Measurements from ENCODE around the gene ELFN2. TPM values are rescaled to one million over a fixed set of nuclear protein-coding genes. Genes with fewer than 3 reads are reported as not detected.

ELFN2 gene
- polyA plus RNA-seq, 4 donors, result 0.07 to 0.16 TPM; not detected in 2

DNA sequence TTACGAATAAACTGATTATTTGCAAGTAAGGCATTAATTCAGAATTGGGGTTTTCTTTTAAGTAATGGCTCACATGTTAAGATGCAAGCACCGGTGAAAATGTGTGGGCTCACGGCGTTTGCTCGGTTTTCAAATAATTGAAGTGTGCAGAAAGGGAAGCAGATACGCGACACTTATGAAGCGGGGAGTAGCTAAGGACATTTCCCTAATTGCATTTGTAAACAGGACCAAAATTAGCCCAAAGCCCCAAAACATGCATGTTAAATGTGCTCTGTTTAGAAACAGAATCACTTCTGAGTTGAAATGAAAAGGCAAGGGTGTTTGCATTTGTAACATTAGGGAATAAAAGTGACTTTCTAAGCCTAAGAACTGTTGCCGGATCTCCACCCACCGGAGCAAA lies 61.3 kb downstream of the ELFN2 start:
- Histone ChIP-seq H3K27ac (ENCODE audit: low read depth in 1 of 3, low read length in 2 of 3) (no peak overlapping the region), H3K4me3 (ENCODE audit: low read depth in 1 of 3, low read length in 3 of 3) (no peak overlapping the region), H3K27me3 (ENCODE audit: control insufficient read depth in 3 of 3, insufficient read depth in 3 of 3, low read length in 3 of 3) (no peaks in the 10 kb centered on the region), H3K9me3 (ENCODE audit: control insufficient read depth in 2 of 2, insufficient read depth in 1 of 2, low read depth in 1 of 2, low read length in 1 of 2) (no peaks in the 10 kb centered on the region), H3K4me1 (ENCODE audit: control insufficient read depth in 3 of 3, insufficient read depth in 2 of 3, low read depth in 1 of 3, low read length in 2 of 3) (no peaks in the 10 kb centered on the region), H3K36me3 (ENCODE audit: control insufficient read depth in 3 of 3, insufficient read depth in 2 of 3, low read depth in 1 of 3, low read length in 3 of 3) (no peaks in the 10 kb centered on the region)
- DNase-seq, result no peak
- 84 to 93% (median 89%) methylated on average over 10 of the region's 10 CpGs for WGBS, 3 donors
- no peak for FAIRE-seq

- WGBS, 3 donors, result 76 to 91% (median 83%) methylated on average over 15 of the region's 15 CpGs
- H3K4me3 ChIP-seq (ENCODE audit: low read depth in 1 of 3, low read length in 3 of 3), result no peak overlapping the region
- H3K27ac ChIP-seq (ENCODE audit: low read depth in 1 of 3, low read length in 2 of 3), result no peak overlapping the region
- H3K9me3 ChIP-seq (ENCODE audit: control insufficient read depth in 2 of 2, insufficient read depth in 1 of 2, low read depth in 1 of 2, low read length in 1 of 2), result no peaks in the 10 kb centered on the region
- no peaks in the 10 kb centered on the region for H3K36me3 ChIP-seq (ENCODE audit: control insufficient read depth in 3 of 3, insufficient read depth in 2 of 3, low read depth in 1 of 3, low read length in 3 of 3)
- DNase-seq (no peak), FAIRE-seq (no peak)
- H3K4me1 ChIP-seq (ENCODE audit: control insufficient read depth in 3 of 3, insufficient read depth in 2 of 3, low read depth in 1 of 3, low read length in 2 of 3), result no peaks in the 10 kb centered on the region
- H3K27me3 ChIP-seq (ENCODE audit: control insufficient read depth in 3 of 3, insufficient read depth in 3 of 3, low read length in 3 of 3), result no peaks in the 10 kb centered on the region
These were observed 63.9 kb downstream of the ELFN2 start for GRCh38 chr22:37363261-37363992.

- no peaks in the 10 kb centered on the region for H3K9me3 ChIP-seq (ENCODE audit: control insufficient read depth in 2 of 2, insufficient read depth in 1 of 2, low read depth in 1 of 2, low read length in 1 of 2)
- H3K27ac ChIP-seq (ENCODE audit: low read depth in 1 of 3, low read length in 2 of 3), result no peak overlapping the region
- DNase-seq (no peak), FAIRE-seq (no peak)
- no peaks in the 10 kb centered on the region for H3K27me3 ChIP-seq (ENCODE audit: control insufficient read depth in 3 of 3, insufficient read depth in 3 of 3, low read length in 3 of 3)
- 57 to 75% (median 66%) methylated on average over 3 of the region's 3 CpGs for WGBS, 3 donors
- no peaks in the 10 kb centered on the region for H3K4me1 ChIP-seq (ENCODE audit: control insufficient read depth in 3 of 3, insufficient read depth in 2 of 3, low read depth in 1 of 3, low read length in 2 of 3)
- no peak overlapping the region for H3K4me3 ChIP-seq (ENCODE audit: low read depth in 1 of 3, low read length in 3 of 3)
- no peaks in the 10 kb centered on the region for H3K36me3 ChIP-seq (ENCODE audit: control insufficient read depth in 3 of 3, insufficient read depth in 2 of 3, low read depth in 1 of 3, low read length in 3 of 3)
These were observed 64.7 kb downstream of the ELFN2 start for GRCh38 chr22:37362621-37363020.

DNA sequence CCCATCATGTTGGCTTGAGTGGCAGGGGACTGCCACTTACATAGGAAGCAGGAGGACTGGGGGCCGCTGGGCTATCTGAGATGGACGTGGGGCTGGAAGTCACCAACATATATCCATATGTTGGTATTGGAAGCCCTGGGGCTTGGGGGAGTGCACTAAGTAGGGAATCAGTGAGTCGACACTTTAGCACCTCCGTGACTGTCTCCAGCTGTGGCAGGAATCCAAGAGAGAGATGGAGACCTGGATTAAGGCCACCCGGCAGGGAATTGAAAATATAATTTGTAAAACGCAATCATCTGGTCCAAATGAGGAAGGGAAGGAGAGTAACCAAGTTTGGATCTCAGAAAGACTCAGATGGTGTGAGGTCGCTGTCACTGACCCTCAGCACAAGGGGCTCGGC lies 68.4 kb downstream of the ELFN2 start:
- Histone ChIP-seq H3K4me3 (ENCODE audit: low read depth in 1 of 3, low read length in 3 of 3) (no peak overlapping the region), H3K36me3 (ENCODE audit: control insufficient read depth in 3 of 3, insufficient read depth in 2 of 3, low read depth in 1 of 3, low read length in 3 of 3) (no peaks in the 10 kb centered on the region), H3K9me3 (ENCODE audit: control insufficient read depth in 2 of 2, insufficient read depth in 1 of 2, low read depth in 1 of 2, low read length in 1 of 2) (peaks cover 0 to 3% of the 10 kb centered on the region in 2 donors), H3K4me1 (ENCODE audit: control insufficient read depth in 3 of 3, insufficient read depth in 2 of 3, low read depth in 1 of 3, low read length in 2 of 3) (peaks cover 0 to 3% (median 0%) of the 10 kb centered on the region in 3 donors), H3K27me3 (ENCODE audit: control insufficient read depth in 3 of 3, insufficient read depth in 3 of 3, low read length in 3 of 3) (no peaks in the 10 kb centered on the region), H3K27ac (ENCODE audit: low read depth in 1 of 3, low read length in 2 of 3) (no peak overlapping the region)
- no peak for DNase-seq
- WGBS, 3 donors, result 68 to 79% (median 71%) methylated on average over 8 of the region's 8 CpGs
- no peak for FAIRE-seq

- WGBS, 3 donors, result 86 to 88% (median 87%) methylated on average over 11 of the region's 11 CpGs
- peaks cover 0 to 3% of the 10 kb centered on the region in 2 donors for H3K9me3 ChIP-seq (ENCODE audit: control insufficient read depth in 2 of 2, insufficient read depth in 1 of 2, low read depth in 1 of 2, low read length in 1 of 2)
- FAIRE-seq (no peak), DNase-seq (no peak)
- no peak overlapping the region for H3K27ac ChIP-seq (ENCODE audit: low read depth in 1 of 3, low read length in 2 of 3)
- H3K4me3 ChIP-seq (ENCODE audit: low read depth in 1 of 3, low read length in 3 of 3), result no peak overlapping the region
- H3K27me3 ChIP-seq (ENCODE audit: control insufficient read depth in 3 of 3, insufficient read depth in 3 of 3, low read length in 3 of 3), result no peaks in the 10 kb centered on the region
- no peaks in the 10 kb centered on the region for H3K36me3 ChIP-seq (ENCODE audit: control insufficient read depth in 3 of 3, insufficient read depth in 2 of 3, low read depth in 1 of 3, low read length in 3 of 3)
- H3K4me1 ChIP-seq (ENCODE audit: control insufficient read depth in 3 of 3, insufficient read depth in 2 of 3, low read depth in 1 of 3, low read length in 2 of 3), result peaks cover 0 to 3% (median 0%) of the 10 kb centered on the region in 3 donors
These were observed 68.9 kb downstream of the ELFN2 start for GRCh38 chr22:37358386-37358785.

GRCh38 chr22:37357446-37358075 lies 69.7 kb downstream of the ELFN2 start:
- Histone ChIP-seq H3K27me3 (ENCODE audit: control insufficient read depth in 3 of 3, insufficient read depth in 3 of 3, low read length in 3 of 3) (no peaks in the 10 kb centered on the region), H3K4me1 (ENCODE audit: control insufficient read depth in 3 of 3, insufficient read depth in 2 of 3, low read depth in 1 of 3, low read length in 2 of 3) (peaks cover 0 to 3% (median 0%) of the 10 kb centered on the region in 3 donors), H3K4me3 (ENCODE audit: low read depth in 1 of 3, low read length in 3 of 3) (no peak overlapping the region), H3K36me3 (ENCODE audit: control insufficient read depth in 3 of 3, insufficient read depth in 2 of 3, low read depth in 1 of 3, low read length in 3 of 3) (no peaks in the 10 kb centered on the region), H3K9me3 (ENCODE audit: control insufficient read depth in 2 of 2, insufficient read depth in 1 of 2, low read depth in 1 of 2, low read length in 1 of 2) (peaks cover 0 to 3% of the 10 kb centered on the region in 2 donors), H3K27ac (ENCODE audit: low read depth in 1 of 3, low read length in 2 of 3) (no peak overlapping the region)
- no peak for DNase-seq
- no peak for FAIRE-seq
- WGBS, 3 donors, result 85 to 89% (median 85%) methylated on average over 10 of the region's 10 CpGs

DNA sequence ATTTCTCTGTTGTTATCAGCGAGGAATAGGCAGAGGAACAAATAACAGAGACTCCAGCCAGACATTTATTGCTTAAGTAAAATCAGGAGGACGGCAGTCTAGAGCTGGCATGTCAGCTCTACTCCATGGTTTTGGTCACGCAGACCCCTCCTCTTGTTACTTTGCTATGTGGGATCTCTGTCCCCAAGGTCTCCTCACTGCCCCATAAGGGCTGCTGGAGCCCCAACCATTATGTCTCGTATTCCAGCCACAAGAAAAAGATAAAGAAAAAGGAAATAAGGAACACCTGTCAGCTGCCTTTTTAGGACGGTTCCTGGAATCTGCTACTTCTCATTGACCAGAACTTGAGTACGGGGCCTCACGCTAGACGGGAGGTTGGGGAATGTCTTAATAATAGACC lies 70.4 kb downstream of the ELFN2 start:
- Histone ChIP-seq H3K27ac (ENCODE audit: low read depth in 1 of 3, low read length in 2 of 3) (no peak overlapping the region), H3K27me3 (ENCODE audit: control insufficient read depth in 3 of 3, insufficient read depth in 3 of 3, low read length in 3 of 3) (no peaks in the 10 kb centered on the region), H3K4me3 (ENCODE audit: low read depth in 1 of 3, low read length in 3 of 3) (no peak overlapping the region), H3K36me3 (ENCODE audit: control insufficient read depth in 3 of 3, insufficient read depth in 2 of 3, low read depth in 1 of 3, low read length in 3 of 3) (no peaks in the 10 kb centered on the region), H3K4me1 (ENCODE audit: control insufficient read depth in 3 of 3, insufficient read depth in 2 of 3, low read depth in 1 of 3, low read length in 2 of 3) (peaks cover 0 to 3% (median 0%) of the 10 kb centered on the region in 3 donors), H3K9me3 (ENCODE audit: control insufficient read depth in 2 of 2, insufficient read depth in 1 of 2, low read depth in 1 of 2, low read length in 1 of 2) (peaks cover 0 to 3% of the 10 kb centered on the region in 2 donors)
- DNase-seq, result no peak
- 72 to 79% (median 76%) methylated on average over 8 of the region's 8 CpGs for WGBS, 3 donors
- no peak for FAIRE-seq

DNA sequence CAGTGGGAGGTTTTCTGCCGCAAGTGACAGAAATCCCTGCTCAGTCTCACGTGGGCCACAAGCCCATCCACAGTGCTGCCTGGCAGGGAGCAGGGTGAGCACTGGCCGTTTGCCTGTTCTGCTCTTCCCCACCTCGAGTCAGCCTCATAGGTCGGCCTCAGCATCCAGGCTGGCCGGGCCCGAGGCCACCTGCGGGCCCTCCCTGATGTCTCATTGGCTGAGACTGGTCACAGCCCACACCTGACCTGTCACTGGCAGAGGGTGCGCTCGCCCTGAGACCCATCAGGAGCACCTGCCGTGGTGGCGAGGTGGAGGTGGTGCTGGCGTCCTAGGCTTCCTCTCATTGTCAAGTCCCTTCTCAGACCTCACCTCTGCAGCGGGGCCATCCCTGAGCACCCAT lies 72.1 kb downstream of the ELFN2 start:
- peaks cover 0 to 3% of the 10 kb centered on the region in 2 donors for H3K9me3 ChIP-seq (ENCODE audit: control insufficient read depth in 2 of 2, insufficient read depth in 1 of 2, low read depth in 1 of 2, low read length in 1 of 2)
- H3K27ac ChIP-seq (ENCODE audit: low read depth in 1 of 3, low read length in 2 of 3), result no peak overlapping the region
- peaks cover 0 to 3% (median 0%) of the 10 kb centered on the region in 3 donors for H3K4me1 ChIP-seq (ENCODE audit: control insufficient read depth in 3 of 3, insufficient read depth in 2 of 3, low read depth in 1 of 3, low read length in 2 of 3)
- FAIRE-seq, result no peak
- no peak for DNase-seq
- no peaks in the 10 kb centered on the region for H3K27me3 ChIP-seq (ENCODE audit: control insufficient read depth in 3 of 3, insufficient read depth in 3 of 3, low read length in 3 of 3)
- H3K4me3 ChIP-seq (ENCODE audit: low read depth in 1 of 3, low read length in 3 of 3), result no peak overlapping the region
- 75 to 88% (median 85%) methylated on average over 14 of the region's 14 CpGs for WGBS, 3 donors
- no peaks in the 10 kb centered on the region for H3K36me3 ChIP-seq (ENCODE audit: control insufficient read depth in 3 of 3, insufficient read depth in 2 of 3, low read depth in 1 of 3, low read length in 3 of 3)
